Epidermal melanocyte (primary cell): ENCODE data around the gene HSPA1A.
"Not testable (repeated sequence)": the region's sequence is repeated elsewhere in the genome, so short reads cannot be mapped to it uniquely, and the experiment has no call there.

Source experiments
- DNase-seq: peaks from one replicate; pipeline ENCODE4 v3.0.0; 2011; ENCODE audit warnings: low spot score; ENCODE audit not compliant: insufficient read length

HSPA1A gene

GRCh38 chr6:31834367-31835250 lies 19.3 kb downstream of the HSPA1A start:
- DNase-seq: peak; percentile 93

- DNase-seq: no peak
These were observed 20.7 kb downstream of the HSPA1A start for GRCh38 chr6:31836047-31836473.

- no peak for DNase-seq
These were observed 21.4 kb downstream of the HSPA1A start for GRCh38 chr6:31836474-31837368.

GRCh38 chr6:31837369-31838113 lies 22.2 kb downstream of the HSPA1A start:
- no peak for DNase-seq

GRCh38 chr6:31838114-31838553 lies 22.8 kb downstream of the HSPA1A start:
- DNase-seq: not testable (repeated sequence)

- DNase-seq: no peak
These were observed 23.6 kb downstream of the HSPA1A start for GRCh38 chr6:31838968-31839367.

- DNase-seq: not testable (repeated sequence)
These were observed 24.4 kb downstream of the HSPA1A start for GRCh38 chr6:31839779-31840126.

GRCh38 chr6:31842053-31842452 lies 26.7 kb downstream of the HSPA1A start:
- DNase-seq: no peak

- DNase-seq: no peak
These were observed 29.2 kb downstream of the HSPA1A start for GRCh38 chr6:31844507-31844906.

- peak; percentile 19 for DNase-seq
These were observed 32.1 kb downstream of the HSPA1A start for GRCh38 chr6:31847276-31847978.

- peak; percentile 14 for DNase-seq
These were observed 35.6 kb downstream of the HSPA1A start for GRCh38 chr6:31850765-31851484.

GRCh38 chr6:31851485-31851832 lies 36.1 kb downstream of the HSPA1A start:
- DNase-seq: peak; percentile 1

- not testable (repeated sequence) for DNase-seq
These were observed 36.8 kb downstream of the HSPA1A start for GRCh38 chr6:31851980-31852718.

- not testable (repeated sequence) for DNase-seq
These were observed 42.4 kb downstream of the HSPA1A start for GRCh38 chr6:31857774-31858173.

GRCh38 chr6:31858707-31859106 lies 43.4 kb downstream of the HSPA1A start:
- no peak for DNase-seq

- DNase-seq: no peak
These were observed 44.6 kb downstream of the HSPA1A start for GRCh38 chr6:31859923-31860322.

- no peak for DNase-seq
These were observed 45.0 kb downstream of the HSPA1A start for GRCh38 chr6:31860349-31860748.

- DNase-seq: no peak
These were observed 45.8 kb downstream of the HSPA1A start for GRCh38 chr6:31861150-31861549.

GRCh38 chr6:31861919-31862343 lies 46.6 kb downstream of the HSPA1A start:
- no peak for DNase-seq
